GM12878 (cell line): ENCODE data around the gene TMEM30A. TPM values are rescaled to one million over a fixed set of nuclear protein-coding genes. Genes with fewer than 3 reads are reported as not detected.
A peak's percentile ranks its signal among the peaks of the same experiment; 100 is the strongest.

Experiments
- BCL11A ChIP-seq: IDR thresholded peaks from 2 replicates; pipeline ENCODE4 v1.6.1; 2011; ENCODE audit warnings: low read depth, low read length
- CUX1 ChIP-seq: IDR thresholded peaks from 2 replicates; pipeline ENCODE4 v1.6.1; 2012; ENCODE audit warnings: improper control_type of control experiment, low read depth, low read length; ENCODE audit not compliant: insufficient replicate concordance
- MLLT1 ChIP-seq: fragments of 450-650 bp; IDR thresholded peaks from 2 replicates; pipeline ENCODE4 v1.6.1; 2016; ENCODE audit warnings: mild to moderate bottlenecking
- PKNOX1 ChIP-seq: fragments of 450-650 bp; IDR thresholded peaks from 2 replicates; pipeline ENCODE4 v1.6.1; 2016; ENCODE audit warnings: mild to moderate bottlenecking
- POU2F2 ChIP-seq: IDR thresholded peaks from 3 replicates; pipeline ENCODE4 v1.6.1; 2011; ENCODE audit warnings: low read depth, mild to moderate bottlenecking, low read length, borderline replicate concordance
- RELB ChIP-seq: fragments of 450-650 bp; IDR thresholded peaks from 2 replicates; pipeline ENCODE4 v1.6.1; 2017; ENCODE audit warnings: low read depth, mild to moderate bottlenecking, moderate library complexity
- RFX5 ChIP-seq: IDR thresholded peaks from 2 replicates; pipeline ENCODE4 v1.6.1; 2011; ENCODE audit warnings: low read depth, low read length, improper control_type of control experiment
- SIN3A ChIP-seq: IDR thresholded peaks from 2 replicates; pipeline ENCODE4 v1.6.1; 2012; ENCODE audit warnings: low read depth, low read length, improper control_type of control experiment
- SIX5 ChIP-seq: IDR thresholded peaks from 2 replicates; pipeline ENCODE4 v1.6.1; 2011; ENCODE audit warnings: mild to moderate bottlenecking, low read depth, low read length, moderate library complexity; ENCODE audit not compliant: severe bottlenecking
- ZBTB40 ChIP-seq: fragments of 450-650 bp; IDR thresholded peaks from 2 replicates; pipeline ENCODE4 v1.6.1; 2016; ENCODE audit warnings: mild to moderate bottlenecking, moderate library complexity, borderline replicate concordance
- polyA plus RNA-seq, 11 experiments: library from polyadenylated mRNA; depleted of rRNA in 4 of 11; unstranded in 6 of 11; stranded (reverse) in 5 of 11; fragments of >200 nt; fragmentation: Nextera tagmentation in 4 of 11; fragmentation: Illumina TruSeq in 1 of 11; extraction: Ambion mirVana in 4 of 11; extraction: Trizol in 1 of 11; gene quantifications; 1 replicate in 1 of 11; 2 replicates in 10 of 11; pipeline versions ENCODE4 v1.2.1 to v1.2.3, GENCODE V29; 2011 to 2016; ENCODE audit warnings: inconsistent platforms in 2 of 11, missing spikeins in 2 of 11, low read depth in 1 of 11
- total RNA-seq, 4 experiments: library from RNA; depleted of rRNA in 3 of 4; stranded (reverse); fragments of >200 nt in 3 of 4; fragmentation: Illumina TruSeq in 1 of 4; extraction: Trizol in 1 of 4; gene quantifications; 2 replicates each; pipeline versions ENCODE4 v1.2.1 to v1.2.3, GENCODE V29; 2013 to 2021

Gene TMEM30A
- total and polyA plus RNA-seq, 10 of the 15 experiments (the other 5 are each of a cell fraction or from before 2014, with no cell fraction given), result 11.9 to 61.6 (median 43.2) TPM

GRCh38 chr6:75281653-75282052 lies 2.9 kb downstream of the TMEM30A start (continued):
- peak; percentile 5; the same call in 1 of the 2 replicates for TF ChIP-seq ZBTB40
- no peak for TF ChIP-seq SIX5
- TF ChIP-seq POU2F2, result no peak
- TF ChIP-seq RELB, result peak; percentile 82
- no peak for TF ChIP-seq RFX5
- no peak for TF ChIP-seq CUX1
- TF ChIP-seq BCL11A, result no peak
- no peak for TF ChIP-seq SIN3A
- no peak for TF ChIP-seq PKNOX1
- TF ChIP-seq MLLT1, result 0 out of 2 replicates have a peak, but pooled peaks have one; percentile 46
